ENCODE measurements around the gene LRP8.

- no peak for TF ChIP-seq CTCF (CRISPR knock-in tag; IDR thresholded peaks at IDR 0.05)
- TF ChIP-seq MAFK (conservative IDR thresholded peaks at IDR 0.05 in 1 of 2, IDR thresholded peaks at IDR 0.05 in 1 of 2; ENCODE audit: low read length in 2 of 2): no peak
- no peak for TF ChIP-seq POLR2A (IDR thresholded peaks at IDR 0.05; ENCODE audit: insufficient read depth in 1 of 2, low read depth in 2 of 2, low read length in 2 of 2)
Observed at GRCh38 chr1:53371851-53372250, 44.0 kb upstream of the LRP8 start.
